Dermis microvascular lymphatic vessel endothelial cell (primary cell): ENCODE results near the gene TSPAN9. TPM values are rescaled to one million over a fixed set of nuclear protein-coding genes. Genes with fewer than 3 reads are reported as not detected.

Experiments used
- DNase-seq, 2 donors: peaks; one replicate each; pipeline versions ENCODE4 v3.0.0 to v3.0.0-alpha.2; 2010; ENCODE audit warnings: low read depth in 2 of 2
- total RNA-seq: library from RNA; depleted of rRNA; stranded (reverse); fragments of >200 nt; gene quantifications from 2 replicates; pipeline ENCODE4 v1.2.1, GENCODE V29; 2014

TSPAN9 gene
- total RNA-seq, 1 donor from 2014 or later, result 68.3 TPM

DNA sequence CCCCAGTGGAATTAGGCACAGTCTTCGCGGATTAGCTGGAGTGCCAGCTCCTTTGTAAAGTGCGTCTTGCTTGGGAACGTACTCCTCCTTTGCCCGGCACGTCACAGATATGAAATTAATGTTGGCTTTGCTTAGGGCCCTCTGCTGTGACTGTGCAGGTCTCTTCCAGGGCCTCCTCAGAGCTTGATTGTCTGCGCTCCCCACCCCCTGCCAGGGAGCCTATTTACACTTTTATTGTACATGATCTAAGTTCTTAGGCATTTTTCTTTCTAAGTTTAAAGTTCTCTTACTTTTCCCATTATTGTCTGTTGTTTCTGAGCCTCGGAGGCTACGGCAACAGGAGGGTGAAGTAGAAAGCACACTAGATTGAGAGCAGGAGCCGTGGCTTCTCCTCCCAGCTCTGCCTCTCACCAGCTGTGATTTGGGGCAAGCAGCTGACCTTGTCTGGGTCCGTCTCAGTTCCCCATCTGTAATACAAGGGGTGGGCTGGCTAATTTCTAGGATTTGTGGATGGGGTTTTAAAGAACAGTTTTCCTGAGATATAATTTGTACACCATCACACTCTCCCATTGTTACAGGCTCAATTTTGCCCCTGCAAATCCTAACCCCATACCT is 81.8 kb downstream of the TSPAN9 start:
- DNase-seq, result peak in 1 of 2 donors; percentile 22

DNA sequence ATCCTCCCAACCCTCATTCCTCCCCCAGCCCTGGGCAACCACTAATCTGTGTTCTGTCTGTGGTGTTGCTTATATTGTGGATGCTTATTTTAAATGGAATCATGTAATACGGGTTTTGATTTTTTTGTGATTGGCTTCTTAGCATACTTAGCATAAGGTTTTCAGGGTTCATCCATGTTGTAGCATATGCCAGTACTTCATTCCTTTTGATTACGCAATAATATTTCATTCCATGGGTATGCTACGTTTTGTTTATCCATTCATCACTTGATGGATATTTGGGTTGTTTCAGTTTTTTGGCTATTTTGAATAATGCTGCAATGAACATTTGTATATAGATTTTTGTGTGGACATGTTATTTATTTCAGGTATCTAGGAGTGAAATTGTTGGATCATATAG is 82.9 kb downstream of the TSPAN9 start:
- no peak for DNase-seq

DNA sequence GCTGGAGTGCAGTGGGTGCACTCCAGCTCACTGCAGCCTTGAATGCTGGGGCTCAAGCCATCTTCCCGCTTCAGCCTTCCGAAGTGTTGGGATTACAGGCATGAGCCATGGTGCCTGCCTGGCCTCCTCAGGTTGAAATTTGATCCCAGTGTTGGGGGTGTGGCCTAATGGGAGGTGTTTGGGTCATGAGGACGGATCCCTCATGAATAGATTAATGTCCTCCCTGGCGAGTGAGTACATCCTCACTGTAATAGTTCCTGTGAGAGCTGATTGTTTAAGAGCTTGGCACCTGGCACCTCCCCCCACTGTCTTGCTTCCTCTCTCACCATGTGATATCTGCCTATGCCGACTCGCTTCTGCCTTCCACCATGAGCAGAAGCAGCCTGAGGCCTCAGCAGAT is 84.7 kb downstream of the TSPAN9 start:
- DNase-seq, result peak in 1 of 2 donors; percentile 9

DNA sequence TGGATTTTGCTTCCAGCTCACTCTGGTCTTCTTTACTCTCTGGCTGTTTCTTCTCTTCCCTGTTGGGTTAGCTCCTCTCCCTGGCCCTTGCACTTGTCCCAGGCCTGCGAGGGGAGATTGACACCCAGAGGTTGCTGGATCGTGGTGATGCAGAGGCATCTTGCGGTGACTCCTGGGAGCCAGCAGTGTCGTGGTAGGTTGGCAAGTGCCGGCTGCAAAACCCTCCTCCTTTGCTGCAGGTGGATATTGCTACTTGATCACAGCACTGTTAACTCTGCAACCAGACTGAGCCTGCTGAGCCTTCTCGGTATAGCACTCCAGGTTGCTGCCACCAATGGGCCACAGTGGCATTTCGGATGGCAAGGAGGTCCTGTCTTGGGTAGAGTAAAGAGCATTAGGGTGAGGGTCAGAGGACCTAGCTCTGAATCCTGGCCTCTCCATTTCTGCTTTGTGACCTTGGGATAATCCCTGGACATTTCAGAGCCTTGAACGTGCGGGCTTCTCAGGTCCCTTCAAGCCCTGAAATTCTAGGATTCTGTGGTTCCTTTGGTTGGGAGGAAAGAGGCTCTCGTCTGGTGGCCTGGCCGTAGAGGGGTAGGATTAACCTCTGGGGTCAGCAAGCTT is 87.4 kb downstream of the TSPAN9 start:
- DNase-seq, result no peak

DNA sequence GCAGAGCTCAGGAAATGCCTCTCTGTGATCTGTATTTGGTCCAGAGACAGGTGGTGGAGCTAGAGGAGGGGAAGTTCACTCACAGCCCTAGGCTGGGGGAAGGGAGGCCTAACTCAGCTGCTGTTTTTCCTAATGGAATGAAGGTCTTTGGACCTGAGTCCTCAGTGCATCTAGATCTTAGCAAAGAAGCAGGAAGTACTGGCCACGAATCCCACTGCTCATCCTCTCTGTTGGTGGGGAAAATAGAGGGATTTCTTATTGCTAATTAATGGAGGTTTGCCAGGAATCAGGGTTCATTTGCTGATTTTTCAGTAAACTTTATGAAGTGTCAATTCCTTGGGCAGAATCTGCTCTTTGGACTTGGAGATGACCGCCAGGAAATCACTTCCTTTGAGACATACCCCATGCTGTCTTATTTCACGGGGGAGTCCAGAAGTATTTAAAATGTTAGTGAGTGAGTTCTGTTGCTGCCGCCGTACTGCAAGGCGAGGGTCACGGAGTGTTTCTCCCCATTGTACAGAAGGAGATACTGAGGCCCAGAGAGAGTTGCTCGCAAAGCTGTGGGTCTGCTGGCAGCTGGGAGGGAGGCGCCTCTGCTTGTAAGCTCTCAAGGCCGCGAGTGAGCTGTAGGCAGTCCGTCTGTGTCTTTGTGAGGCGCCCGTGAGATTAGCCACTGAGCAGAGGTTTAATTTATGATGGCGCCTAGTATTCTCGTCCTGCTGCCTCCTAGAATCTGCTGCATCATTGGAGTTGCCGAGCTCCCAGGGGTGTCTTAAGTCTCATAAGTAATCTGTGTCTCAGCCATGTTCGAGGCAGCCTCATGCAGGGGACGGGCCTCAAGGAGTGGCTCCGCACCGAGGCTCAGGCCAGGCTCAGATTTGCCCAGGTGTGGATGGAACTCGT is 88.2 kb downstream of the TSPAN9 start:
- DNase-seq, result peak; percentile 63 to 70

DNA sequence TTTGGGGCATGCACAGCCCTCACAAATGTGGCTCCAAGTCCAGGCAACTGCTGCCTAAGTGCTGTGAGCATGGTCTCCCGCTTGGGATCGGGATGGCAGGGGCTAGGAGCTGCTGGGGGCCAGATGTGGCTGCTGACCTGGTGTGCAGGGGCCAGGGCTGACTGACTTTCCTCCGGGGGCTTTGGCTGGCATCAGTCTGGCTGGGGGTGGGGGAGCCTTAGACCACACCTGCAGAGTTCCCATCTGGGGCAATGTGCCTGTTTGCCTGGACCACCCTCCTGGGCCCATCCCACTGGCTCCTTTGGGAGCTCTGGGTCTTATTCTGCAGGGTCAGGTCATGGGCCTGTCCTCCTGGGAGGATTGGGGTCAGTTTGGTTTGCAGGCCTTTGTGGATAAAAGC is 90.5 kb downstream of the TSPAN9 start:
- DNase-seq, result no peak

DNA sequence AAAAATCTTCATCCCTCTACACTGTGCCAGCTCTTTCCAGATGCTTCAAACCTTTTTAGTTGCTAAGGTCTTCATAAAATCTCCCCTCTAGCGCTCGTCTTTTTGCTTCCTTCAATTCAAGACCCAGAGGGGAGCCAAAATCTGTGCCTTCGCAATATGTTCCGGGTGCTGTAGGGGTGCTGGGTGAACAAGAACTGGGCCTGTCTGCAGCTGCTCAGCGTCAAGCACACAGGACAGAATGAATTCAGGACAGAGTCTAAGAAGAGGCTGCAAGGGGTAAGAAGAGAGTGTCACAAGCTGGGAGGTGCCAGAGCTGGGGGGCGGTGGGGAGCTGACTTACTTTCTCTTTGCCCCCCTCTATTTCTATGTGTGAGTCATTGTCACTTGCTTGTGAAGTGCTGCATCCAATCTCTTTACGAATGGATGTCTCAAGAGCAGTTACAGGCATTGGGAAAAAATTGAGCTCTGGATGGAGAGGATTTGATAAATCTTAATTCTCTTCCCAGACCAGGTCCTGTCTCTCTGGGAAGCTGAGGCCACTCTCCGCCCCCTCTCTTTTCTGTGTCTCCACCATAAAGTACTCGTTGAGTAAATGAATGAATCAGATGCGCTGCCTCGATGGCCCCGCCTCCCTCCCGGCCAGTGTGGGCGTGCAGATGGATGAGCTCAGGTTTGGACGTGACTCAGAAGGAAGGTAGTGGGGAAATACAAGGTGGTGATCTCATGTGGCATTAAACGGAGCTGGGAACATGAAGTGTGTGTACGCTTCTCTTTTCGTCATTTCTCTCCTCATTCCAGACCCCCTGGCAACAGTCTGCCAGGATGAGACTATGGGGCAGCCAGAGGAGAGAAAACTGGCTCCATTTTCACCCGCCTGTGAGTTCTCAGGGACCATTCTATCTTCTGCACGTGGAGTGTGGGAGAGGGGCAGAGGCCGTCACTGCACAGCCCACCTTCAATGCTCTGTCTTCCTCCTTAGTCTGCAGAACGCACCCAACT is 91.3 kb downstream of the TSPAN9 start:
- peak in 1 of 2 donors; percentile 82 for DNase-seq

DNA sequence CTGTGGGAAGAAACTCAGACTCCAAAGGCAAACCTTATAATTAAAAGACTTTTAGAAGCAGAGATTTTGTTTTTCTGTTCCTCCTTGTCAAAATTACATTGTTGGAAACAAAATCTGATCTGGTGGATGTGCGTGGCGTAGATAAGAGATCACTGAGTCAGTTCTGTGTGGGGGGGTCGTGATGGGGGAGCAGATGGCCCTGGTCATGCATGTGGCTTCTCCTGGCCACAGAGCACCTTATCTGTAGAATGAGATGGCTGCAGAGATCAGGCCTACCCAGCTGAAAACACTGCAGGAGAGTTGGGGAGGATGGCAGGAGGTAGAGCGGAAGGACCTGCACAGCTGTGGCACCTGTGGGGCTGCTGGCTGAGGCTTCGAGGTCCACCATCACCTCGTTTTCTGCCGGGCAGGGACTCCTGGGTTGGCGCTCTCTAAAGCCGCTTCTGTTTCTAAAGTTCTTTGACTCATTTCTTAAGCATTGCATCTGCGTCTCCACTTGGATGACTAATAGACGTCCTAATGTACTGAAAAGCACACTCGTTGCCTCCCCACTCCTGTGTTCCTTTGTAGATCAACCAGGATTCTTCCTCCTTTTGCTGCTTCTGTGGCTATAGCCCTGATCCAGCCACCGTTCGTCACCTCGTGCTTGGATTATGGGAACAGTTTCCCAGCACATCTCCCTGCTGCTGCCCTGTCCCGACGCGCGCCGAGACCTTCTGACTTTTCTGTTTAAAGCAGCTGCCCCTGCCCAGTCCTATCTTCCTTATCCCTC is 93.4 kb downstream of the TSPAN9 start:
- peak in 1 of 2 donors; percentile 36 for DNase-seq

DNA sequence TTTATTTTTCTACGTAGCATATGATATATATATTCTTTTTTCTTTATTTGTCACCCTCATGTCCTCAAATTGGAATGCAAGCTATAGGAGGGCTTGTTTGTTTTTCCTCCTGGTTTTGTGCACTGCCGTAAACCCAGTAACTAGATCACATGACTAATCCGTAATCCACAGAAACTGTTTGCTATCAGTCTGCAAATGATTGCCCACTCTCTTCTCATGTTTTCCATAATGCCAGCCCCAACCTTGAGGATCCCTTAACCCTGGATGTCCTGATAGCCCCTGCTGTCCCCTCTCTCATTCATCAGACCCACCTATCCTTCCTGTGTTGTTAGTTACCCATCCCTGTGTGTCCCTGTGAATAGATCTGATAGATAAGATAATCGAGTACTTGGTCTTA is 94.0 kb downstream of the TSPAN9 start:
- DNase-seq, result no peak

DNA sequence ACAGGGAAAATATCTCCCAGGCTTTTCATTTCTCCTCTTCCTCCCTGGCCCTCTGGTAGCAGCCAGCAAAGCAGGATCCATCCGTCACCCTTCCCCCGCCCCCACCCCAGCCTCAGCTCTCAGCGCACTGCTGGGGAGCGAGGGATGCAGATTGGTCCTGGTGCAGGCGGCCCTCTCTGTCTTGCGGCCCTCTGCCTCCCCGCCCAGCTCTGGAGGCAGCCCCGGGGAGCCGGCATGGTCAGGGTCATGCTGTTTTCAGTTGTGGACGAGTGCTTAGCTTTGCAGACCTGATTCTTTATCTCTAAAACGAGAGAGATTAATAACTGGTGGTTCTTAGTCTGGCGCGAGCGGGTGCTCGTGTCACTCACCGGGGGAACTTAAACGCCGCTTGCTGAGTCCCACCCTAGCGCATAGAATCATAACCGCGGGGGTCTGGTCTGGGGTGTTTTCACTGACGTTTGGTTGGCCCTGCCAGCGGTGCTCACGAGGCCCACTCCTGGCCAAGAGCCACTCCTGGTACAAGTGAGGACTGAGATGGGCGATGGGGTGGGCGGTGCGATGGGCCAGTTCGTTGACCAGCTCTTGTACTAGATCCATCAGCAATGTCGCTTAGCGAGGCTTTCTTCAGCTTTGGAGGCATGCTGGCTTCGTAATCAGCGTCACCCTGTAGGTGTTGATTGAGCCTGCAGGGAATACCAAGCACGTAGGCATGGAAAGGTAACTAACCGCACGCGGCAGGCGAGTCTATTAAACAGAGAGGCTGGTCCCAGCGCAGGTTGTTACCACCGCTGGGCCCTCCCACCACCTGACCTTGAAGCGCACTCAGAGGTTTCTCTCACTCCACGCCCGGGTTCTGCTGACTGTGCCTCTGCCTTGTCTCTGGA is 95.2 kb downstream of the TSPAN9 start:
- DNase-seq, result no peak

DNA sequence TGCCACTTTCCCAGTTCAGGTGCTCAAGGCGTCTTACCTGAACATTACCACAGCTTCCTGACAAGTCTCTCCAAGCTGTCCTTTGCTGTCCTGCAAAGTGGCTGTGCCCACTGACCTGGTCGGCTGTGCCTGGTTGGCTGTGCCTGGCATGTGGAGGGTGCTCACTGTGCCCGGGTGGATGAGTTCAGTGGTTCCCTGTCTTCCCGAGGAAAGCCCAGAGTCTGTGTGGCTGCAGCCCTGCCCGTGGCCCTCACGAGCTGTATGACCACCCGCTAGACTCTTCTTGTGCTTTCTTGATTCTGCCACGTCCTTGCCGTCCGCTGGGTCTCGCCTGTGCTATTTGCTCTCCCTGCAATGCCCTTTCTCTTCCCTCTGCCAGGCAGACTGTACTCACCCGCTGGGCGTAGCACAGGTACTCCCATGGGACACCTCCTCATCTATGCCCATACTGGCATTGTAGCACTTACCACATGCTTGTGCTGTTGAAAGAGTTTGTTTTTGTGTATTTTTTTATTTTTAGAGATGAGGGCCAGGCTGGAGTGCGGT is 95.9 kb downstream of the TSPAN9 start:
- no peak for DNase-seq

DNA sequence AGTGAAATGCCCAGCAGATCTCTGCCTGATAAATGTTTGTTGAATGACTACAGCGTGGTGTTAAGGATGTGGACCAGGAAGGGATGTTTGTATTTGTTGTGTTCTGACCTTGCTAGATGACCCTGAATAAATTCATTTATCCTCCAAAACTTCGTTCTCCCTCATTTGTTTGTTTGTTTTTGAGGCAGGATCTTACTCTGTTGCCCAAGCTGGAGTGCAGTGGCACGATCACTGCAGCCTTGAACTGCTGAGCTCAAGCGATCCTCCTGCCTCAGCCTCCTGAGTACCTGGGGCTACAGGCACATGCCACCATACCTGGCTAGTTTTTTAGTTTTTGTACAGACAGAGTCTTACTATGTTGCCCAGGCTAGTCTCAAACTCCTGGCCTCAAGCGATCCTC is 96.7 kb downstream of the TSPAN9 start:
- DNase-seq, result no peak

DNA sequence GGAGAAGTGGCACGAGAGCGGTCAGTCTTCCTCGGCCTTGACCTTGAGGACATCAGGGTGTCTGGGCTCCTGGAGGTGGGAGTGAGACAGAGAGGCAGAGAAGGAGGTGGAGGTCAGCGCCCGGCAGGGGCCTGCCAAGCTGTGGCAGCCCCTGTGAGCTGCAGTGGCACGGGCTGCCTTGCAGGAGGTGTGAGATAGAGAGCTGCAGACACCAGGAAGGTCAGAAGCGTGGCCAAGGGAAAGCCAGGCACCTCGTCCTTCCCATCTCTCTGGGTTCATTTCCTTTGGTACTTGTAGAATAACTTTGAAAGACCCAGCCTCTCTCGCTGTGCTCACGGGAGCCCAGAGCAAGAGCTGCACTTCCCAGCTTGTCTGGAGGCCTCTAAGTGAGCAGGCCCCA is 98.1 kb downstream of the TSPAN9 start:
- DNase-seq, result no peak

DNA sequence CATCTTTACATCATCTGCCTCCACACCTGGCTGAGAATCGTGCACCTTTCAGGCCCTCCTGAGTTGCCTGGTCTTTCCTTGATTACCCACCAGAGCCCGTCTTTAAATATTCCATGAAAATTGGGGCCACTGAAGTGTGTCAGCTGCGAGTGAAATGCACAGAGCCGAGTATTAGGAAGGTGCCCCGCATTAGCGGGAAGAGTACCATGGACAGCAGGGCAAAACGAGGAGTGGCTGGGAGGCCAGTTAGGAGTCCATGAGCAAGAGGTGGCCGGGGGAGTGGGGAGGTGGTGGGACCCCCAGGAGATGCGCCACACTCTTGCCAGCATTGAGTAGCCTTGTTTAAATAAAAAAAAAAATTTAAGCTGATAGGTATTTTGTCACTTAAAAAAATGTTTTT is 99.6 kb downstream of the TSPAN9 start:
- no peak for DNase-seq

DNA sequence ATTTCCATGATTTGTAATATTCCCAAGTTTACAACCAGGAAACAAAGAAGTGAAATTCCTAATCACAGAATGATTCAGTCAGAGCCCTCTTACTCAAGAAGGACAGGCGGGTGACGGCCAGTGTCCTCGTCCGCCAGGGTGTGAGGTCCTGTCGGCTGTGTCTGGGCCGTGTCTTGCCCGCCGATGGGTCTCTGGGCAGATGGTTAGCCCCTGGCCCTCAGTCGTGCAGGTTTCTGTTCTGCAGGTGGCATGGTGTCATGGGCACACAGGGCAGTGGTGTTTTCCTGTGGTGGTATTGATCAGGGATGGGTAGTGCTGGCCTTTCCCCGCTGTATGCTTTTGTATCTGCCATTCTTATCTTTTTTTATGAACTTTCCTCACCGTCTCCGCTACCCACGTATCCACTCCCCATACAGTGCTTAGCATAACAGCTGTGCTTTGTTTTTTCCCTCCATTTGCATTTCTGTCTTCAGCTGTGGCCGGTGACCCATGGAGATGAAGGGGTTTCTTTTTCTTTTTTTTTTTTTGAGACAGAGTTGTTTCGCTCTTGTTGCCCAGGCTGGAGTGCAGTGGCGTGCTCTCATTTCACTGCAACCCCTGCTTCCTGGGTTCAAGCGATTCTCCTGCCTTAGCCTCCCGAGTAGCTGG is 100.7 kb downstream of the TSPAN9 start:
- no peak for DNase-seq

DNA sequence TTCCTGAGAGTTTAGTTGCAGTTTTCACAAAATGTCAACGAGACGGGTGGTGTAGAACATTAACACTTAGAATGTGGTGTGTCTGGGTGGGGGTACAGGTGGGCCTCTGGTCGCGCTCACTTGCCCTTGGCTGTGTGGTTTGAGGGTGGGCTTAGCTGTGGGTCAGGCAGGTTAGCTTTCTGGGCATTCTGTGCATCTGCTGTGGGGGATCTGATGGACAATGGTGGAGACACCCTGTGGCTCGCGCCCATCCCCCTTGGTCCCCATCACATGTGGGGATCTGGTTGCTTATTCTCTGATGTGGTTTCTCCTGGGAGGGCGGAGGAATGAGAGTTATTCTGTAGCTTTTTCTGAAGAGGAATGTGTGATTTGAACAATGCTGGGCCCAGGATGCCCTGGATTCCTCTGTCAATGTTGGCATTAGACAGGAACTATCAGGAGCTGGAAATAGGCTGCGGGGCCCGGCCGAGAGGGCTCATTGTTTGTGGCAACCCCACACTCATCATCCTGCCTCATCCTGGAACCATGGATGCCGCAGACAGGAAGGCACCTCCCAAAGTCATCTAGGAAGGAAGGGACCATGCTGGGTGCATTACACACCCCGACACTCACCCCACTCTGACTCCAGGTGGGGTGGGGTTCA is 101.6 kb downstream of the TSPAN9 start:
- DNase-seq, result no peak

DNA sequence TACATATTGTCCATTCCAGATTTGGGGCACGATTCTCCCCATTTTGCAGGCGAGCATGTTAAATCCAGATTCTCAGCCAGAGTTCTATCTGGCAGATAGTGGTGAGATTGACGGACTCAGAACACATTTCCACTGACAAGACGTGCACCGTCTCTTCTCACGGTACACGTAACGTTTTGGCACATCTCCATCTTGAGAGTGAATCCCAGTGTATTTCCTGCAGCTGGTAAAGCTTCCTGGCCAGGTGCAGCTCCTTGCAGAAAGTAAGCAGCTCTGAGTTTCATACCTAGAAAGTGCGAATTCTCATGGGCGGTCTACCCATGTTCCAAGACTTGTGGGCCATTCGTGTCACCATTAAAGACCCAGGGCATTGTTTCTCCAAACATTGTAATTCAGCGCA is 102.6 kb downstream of the TSPAN9 start:
- DNase-seq, result peak in 1 of 2 donors; percentile 43

DNA sequence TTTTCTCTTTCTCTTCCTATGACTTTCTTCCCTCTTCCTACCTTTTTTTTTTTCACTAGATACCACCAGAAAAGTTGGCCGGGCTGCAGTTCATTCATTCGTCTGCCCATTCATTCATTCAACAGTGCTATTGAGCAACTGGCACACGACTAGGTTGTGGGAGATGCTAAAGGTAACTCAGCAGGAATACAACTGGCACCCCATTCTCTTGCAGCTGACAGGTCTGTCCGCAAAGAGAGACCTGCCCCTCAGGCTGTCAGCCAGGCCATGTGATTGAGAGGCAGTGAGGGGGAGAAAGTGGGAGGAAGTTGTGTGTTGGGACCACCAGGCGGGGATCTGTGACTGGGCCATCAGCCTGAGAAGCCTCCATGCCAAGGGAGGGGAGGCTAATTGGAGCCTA is 105.2 kb downstream of the TSPAN9 start:
- DNase-seq, result no peak
